ENCODE results near the gene DAZL.

DNA sequence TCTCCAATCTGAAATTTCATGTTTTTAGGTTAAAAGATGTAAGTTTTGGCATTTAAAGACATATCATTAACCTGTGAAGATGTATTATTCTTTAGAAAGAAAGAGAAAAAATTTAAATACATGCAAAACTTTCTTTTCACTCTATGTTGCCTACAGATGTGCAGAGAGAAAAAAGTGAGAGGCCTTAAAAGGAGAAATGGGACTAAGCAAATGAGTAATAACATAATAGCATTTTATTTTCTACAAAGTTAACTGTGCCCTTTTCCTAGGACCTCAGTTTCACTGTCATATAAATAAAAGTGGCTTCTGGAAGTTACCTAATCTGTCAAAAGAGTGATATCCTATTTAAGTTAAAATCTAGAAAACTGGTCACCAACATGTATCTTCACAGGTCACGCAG lies 16.1 kb downstream of the DAZL start:
- TF ChIP-seq, protein P1, sequence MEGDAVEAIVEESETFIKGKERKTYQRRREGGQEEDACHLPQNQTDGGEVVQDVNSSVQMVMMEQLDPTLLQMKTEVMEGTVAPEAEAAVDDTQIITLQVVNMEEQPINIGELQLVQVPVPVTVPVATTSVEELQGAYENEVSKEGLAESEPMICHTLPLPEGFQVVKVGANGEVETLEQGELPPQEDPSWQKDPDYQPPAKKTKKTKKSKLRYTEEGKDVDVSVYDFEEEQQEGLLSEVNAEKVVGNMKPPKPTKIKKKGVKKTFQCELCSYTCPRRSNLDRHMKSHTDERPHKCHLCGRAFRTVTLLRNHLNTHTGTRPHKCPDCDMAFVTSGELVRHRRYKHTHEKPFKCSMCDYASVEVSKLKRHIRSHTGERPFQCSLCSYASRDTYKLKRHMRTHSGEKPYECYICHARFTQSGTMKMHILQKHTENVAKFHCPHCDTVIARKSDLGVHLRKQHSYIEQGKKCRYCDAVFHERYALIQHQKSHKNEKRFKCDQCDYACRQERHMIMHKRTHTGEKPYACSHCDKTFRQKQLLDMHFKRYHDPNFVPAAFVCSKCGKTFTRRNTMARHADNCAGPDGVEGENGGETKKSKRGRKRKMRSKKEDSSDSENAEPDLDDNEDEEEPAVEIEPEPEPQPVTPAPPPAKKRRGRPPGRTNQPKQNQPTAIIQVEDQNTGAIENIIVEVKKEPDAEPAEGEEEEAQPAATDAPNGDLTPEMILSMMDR (conservative IDR thresholded peaks at IDR 0.05 in 1 of 2, IDR thresholded peaks at IDR 0.05 in 1 of 2; ENCODE audit: extremely low read depth in 1 of 2, insufficient read depth in 1 of 2, low read depth in 1 of 2, low read length in 2 of 2): no peak
- TF ChIP-seq EZH2 (IDR thresholded peaks at IDR 0.05; ENCODE audit: borderline replicate concordance, low read length): no peak

All from mammary epithelial cell (primary cell).